PC-3 (cell line): ENCODE measurements around the gene DHX32.

ENCODE experiments used
- EZH2 ChIP-seq: fragments of 300-600 bp; sonication (generic); IDR thresholded peaks from one replicate; pipeline ENCODE4 v1.6.1; 2017; ENCODE audit warnings: antibody characterized with exemption, mild to moderate bottlenecking, low read length; ENCODE audit not compliant: unreplicated experiment
- TF ChIP-seq, protein P1 (sequence below): fragments of 300-600 bp; sonication (generic); conservative IDR thresholded peaks from 2 replicates; pipeline ENCODE4 v1.5.1; 2017; ENCODE audit warnings: antibody characterized with exemption, low read depth, mild to moderate bottlenecking, low read length

DNA sequence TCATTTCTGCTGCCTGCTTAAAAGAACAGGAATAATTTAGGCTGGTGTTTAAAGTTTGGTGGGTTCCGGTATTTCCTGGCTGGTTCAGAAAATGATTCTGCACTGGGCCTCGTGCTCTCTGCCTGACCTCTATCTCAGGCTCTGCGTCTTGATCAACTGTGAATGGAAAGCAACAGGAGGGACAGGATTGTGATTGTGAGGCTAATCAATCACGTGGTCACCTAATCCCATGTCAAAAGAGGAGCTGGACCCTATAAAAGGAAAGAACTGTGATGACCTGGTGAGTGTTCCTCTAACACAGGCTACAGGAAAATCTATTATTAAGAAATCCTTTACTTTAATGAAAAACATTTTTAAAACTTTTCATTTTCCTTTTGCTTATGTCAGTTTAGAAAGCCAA, at the start of gene DHX32:
- TF ChIP-seq, protein P1, sequence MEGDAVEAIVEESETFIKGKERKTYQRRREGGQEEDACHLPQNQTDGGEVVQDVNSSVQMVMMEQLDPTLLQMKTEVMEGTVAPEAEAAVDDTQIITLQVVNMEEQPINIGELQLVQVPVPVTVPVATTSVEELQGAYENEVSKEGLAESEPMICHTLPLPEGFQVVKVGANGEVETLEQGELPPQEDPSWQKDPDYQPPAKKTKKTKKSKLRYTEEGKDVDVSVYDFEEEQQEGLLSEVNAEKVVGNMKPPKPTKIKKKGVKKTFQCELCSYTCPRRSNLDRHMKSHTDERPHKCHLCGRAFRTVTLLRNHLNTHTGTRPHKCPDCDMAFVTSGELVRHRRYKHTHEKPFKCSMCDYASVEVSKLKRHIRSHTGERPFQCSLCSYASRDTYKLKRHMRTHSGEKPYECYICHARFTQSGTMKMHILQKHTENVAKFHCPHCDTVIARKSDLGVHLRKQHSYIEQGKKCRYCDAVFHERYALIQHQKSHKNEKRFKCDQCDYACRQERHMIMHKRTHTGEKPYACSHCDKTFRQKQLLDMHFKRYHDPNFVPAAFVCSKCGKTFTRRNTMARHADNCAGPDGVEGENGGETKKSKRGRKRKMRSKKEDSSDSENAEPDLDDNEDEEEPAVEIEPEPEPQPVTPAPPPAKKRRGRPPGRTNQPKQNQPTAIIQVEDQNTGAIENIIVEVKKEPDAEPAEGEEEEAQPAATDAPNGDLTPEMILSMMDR = no peak
- no peak for TF ChIP-seq EZH2
